ENCODE data around the gene TBCD.
"Not testable (repeated sequence)": the region's sequence is repeated elsewhere in the genome, so short reads cannot be mapped to it uniquely, and the experiment has no call there.

TBCD gene

DNA sequence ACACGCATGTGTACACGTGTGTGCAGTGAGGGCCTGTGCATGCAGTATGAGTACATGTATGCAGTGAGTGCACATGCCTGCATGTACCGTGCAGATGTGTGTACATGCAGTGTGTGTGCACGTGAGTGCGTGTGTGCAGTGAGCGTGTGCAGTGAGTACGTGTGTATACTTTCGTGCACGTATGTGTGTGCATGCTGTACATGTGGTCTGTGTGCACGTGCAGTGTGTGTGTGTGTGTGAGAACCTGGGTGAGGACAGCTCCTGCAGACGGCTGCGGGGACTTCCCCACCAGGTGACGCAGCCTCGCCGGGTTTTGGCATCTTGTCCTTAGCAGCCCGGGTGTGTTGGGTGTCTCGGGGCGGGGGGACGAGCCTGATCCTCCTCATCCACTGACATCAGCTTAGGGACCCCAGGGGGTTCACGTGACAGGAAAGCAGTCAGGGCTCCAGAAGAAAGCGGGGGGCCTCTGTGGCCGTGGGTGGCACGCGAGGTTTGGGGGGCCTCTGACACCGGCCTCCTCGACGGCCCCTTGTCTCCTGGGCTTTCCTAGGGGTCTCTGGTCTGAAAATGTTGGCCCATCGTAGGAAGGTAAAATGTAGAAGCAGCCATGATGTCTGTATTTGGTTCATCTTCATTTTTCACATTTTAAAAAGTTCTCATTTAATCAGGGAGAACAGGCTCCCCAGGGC lies 207.5 kb downstream of the TBCD start:
- Histone ChIP-seq H3K4me3 (no peak overlapping the region), H3K27ac (no peak overlapping the region)
- TF ChIP-seq, protein P1, sequence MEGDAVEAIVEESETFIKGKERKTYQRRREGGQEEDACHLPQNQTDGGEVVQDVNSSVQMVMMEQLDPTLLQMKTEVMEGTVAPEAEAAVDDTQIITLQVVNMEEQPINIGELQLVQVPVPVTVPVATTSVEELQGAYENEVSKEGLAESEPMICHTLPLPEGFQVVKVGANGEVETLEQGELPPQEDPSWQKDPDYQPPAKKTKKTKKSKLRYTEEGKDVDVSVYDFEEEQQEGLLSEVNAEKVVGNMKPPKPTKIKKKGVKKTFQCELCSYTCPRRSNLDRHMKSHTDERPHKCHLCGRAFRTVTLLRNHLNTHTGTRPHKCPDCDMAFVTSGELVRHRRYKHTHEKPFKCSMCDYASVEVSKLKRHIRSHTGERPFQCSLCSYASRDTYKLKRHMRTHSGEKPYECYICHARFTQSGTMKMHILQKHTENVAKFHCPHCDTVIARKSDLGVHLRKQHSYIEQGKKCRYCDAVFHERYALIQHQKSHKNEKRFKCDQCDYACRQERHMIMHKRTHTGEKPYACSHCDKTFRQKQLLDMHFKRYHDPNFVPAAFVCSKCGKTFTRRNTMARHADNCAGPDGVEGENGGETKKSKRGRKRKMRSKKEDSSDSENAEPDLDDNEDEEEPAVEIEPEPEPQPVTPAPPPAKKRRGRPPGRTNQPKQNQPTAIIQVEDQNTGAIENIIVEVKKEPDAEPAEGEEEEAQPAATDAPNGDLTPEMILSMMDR (IDR thresholded peaks at IDR 0.05), result no peak
- DNase-seq (ENCODE audit: low spot score), result peak; percentile 61

DNA sequence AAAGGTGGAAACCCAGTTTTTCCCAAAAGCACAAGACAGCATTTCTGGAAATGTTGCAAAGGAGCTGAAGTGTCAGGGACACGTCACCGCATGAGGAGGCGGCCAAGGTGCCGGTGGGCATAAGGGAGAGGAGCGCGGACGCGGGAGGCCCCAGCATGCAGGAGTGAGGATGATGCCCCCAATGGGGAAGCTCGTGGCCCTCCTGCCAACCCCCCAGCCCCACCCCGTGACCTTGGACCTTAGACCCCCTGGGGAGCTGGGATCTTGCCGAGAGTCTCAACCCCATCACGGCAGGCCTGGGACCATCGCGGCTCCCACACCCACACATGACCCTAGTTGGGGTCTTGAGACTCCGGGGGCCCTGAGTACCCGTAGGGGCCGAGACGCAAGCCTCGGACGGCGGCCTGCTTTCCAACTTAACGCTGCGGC lies 208.1 kb downstream of the TBCD start:
- Histone ChIP-seq H3K27ac (no peak overlapping the region), H3K4me3 (no peak overlapping the region)
- TF ChIP-seq, protein P1 (IDR thresholded peaks at IDR 0.05), result no peak
- peak; percentile 62 for DNase-seq (ENCODE audit: low spot score)

DNA sequence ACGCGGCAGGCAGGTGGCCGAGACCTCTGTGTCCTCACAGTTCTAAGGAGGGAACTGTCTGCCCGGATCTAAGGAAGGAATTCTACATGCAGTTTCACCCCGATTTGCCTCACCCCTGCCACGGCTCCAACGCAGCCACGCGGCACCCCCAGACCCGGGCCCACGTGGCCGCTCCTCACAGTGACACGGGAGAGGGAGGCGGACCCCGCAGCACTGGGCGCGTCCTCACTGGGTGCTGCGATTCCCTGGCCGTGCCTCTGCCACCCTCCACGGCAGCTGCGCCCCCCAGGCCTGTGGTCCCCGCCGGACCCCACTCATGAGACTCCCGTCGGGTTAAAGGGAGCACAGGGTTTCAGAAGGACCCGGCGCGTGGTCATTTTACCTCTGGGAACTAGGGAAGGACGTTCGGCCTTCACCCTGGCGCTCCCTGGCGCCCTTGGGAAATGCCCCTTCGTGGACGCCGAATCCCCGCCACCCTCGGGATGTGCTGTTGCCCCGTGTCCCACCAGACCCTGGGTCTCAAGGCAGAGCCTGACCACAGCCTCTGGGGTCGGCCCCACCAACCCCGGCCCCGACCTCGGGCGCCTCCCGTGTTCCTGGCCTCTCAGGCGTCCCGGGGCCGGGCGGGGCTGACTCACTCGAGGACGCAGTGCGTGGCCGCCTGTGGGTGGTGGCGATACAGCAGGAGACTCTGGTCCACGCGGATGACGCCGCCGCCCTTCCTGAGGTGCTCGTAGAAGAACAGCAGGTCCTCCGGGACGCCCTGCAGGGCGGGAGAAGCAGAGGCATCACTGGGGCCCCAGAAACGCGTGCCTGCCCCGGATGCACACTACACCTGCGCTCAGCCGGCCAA lies 208.8 kb downstream of the TBCD start:
- Histone ChIP-seq H3K4me3 (no peak overlapping the region), H3K27ac (no peak overlapping the region)
- DNase-seq (ENCODE audit: low spot score), result peak; percentile 68
- TF ChIP-seq, protein P1 (IDR thresholded peaks at IDR 0.05), result no peak

DNA sequence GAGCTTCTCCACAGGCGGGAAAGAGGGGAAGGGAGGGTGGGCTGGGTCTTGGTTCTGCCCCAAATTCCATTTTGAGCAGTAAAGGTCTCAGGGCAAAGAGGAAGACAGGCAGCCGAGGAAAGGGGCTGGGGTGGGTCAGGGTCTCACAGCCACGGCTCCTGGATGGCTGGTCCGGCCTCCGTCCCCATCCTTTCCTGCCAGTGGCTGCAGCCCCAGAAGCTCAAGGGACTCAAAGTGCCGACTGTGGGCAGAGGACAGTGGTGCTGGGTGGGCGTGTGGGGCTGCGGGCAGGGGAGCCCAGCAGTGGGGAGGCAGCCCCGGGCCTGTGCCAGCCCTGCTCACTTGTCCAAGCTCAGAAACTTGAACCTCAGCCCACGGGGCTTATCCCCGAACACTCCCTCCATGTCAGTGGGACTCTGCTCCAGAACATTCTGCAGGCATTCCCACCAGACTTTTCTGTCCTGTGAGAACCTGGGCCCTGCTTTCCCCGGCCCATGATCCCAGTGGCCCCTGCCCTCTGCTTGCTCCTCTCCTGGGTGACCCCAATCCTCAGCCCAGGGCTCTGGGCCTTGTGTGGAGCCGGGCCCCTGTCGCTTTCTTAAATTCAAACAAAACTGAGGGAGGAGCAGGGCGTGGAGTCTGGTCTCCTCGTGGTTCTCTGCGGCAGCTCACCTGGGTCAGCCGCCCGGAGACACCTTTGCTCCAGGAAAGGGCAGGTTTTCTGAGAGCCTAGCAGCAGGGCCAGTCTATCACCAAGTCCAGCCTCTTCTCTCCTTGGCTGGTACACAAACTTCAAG lies 209.7 kb downstream of the TBCD start:
- H3K4me3 ChIP-seq, result no peak overlapping the region
- DNase-seq (ENCODE audit: low spot score), result peak; percentile 65
- H3K27ac ChIP-seq, result no peak overlapping the region
- TF ChIP-seq, protein P1 (IDR thresholded peaks at IDR 0.05), result no peak

DNA sequence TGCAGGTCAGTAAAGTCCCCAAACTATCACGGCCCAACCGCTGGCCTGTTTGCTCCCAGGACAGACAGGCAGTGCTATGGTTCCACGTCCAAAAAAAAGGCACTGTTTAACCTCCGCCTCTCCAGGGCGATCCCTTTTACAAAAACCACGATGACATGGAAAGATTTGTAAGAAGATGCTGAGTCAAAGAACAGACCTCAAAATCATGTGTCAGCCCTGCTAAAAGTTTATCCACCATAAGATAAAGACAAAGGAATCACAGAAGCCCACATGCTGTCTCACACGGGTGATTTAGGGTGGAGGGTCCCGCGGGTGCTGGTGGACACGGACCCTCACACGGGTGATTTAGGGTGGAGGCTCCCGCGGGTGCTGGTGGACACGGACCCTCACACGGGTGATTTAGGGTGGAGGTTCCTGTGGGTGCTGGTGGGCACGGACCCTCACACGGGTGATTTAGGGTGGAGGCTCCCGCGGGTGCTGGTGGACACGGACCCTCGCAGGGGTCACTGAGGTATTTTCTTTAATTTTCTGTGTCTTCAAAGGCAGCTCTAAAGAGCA lies 210.4 kb downstream of the TBCD start:
- DNase-seq (ENCODE audit: low spot score), result peak; percentile 24
- TF ChIP-seq, protein P1 (IDR thresholded peaks at IDR 0.05), result no peak

DNA sequence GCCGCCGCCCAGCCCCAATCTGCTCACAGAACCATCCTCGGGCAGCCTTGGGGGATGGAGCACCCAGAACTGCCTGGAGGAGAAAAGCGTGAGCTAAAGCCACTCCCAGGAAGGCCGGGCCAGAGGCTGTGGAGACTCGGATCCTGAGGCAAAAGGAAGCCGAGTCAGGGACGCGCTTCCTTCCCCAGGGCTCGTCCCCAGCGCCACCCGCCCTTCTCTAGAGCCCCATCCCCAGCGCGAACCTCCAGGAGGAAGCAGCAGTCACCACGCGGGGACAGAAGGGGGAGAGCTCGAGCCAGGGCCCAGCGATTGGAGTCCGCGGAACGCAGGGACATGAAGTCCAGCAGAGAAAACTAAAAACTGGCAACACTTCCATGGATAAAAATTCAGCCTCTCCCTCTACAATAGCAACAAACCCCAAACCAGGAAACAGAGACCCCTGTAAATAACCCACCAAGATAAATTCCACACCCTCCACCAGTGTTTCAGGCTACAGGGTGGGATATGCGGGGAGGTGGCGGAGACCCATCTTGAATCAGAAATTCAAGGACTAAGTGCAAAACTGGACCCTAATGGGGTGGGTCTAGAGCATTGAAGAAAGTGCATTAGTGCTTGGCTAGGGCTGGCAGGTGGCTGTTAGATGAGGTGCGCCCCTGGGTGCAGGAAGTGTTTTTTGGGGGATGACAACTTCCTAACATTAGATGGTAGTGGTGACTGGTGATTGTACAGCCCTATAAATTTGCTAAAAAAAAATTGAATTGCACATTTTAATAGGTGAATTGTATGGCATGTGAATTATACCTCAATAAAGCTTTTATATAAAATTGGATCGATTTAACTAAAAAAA lies 211.5 kb downstream of the TBCD start:
- TF ChIP-seq, protein P1 (IDR thresholded peaks at IDR 0.05), result peak; percentile 73
- H3K27ac ChIP-seq, result peak overlapping the region in 1 of 2 donors; percentile 83
- DNase-seq (ENCODE audit: low spot score), result peak; percentile 87
- peak overlapping the region; percentile 56 for H3K4me3 ChIP-seq

More for the DNA sequence above, 210.4 kb downstream of the TBCD start:
- Histone ChIP-seq H3K27ac (no peak overlapping the region), H3K4me3 (no peak overlapping the region)

DNA sequence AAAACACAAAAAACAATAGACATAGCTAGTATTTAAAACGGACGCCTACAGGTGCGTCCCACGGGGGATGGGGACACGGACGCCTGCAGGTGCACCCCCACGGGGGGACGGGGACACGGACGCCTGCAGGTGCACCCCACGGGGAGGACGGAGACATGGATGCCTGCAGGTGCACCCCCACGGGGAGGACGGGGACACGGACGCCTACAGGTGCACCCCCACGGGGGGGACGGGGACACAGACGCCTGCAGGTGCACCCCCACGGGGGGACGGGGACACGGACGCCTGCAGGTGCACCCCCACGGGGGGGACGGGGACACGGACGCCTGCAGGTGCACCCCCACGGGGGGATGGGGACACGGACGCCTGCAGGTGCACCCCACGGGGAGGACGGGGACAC lies 212.6 kb downstream of the TBCD start:
- not testable (repeated sequence) for H3K27ac ChIP-seq, H3K4me3 ChIP-seq
- DNase-seq (ENCODE audit: low spot score), result peak; percentile 40
